HCT116 (cell line): ENCODE measurements around the gene PRSS27. TPM values are rescaled to one million over a fixed set of nuclear protein-coding genes. Genes with fewer than 3 reads are reported as not detected.
"Not testable (repeated sequence)": the region's sequence is repeated elsewhere in the genome, so short reads cannot be mapped to it uniquely, and the experiment has no call there.

Experiments used
- ATAC-seq: fragments of 200-7000 bp; cut with Tn5 transposase; 2 replicates; pipeline ENCODE4 v1.9.1; 2020; ENCODE audit warnings: mild to moderate bottlenecking, moderate library complexity
- BruUV-seq: library from RNA; stranded (reverse); fragments of 400-500 nt; replicated peaks from 2 replicates; lab custom pipeline; 2021; lab: Mats Ljungman, UMichigan
- CTCF ChIA-PET: fragments of 300-600 bp; sonication (Branson Sonifier 250); formaldehyde crosslinking; loops from one replicate; lab custom pipeline; 2021; ENCODE audit warnings: antibody characterized with exemption; lab: Charles Lee
- POLR2A ChIA-PET: fragments of 300-600, 350-600 bp; sonication (Branson Sonifier 250); formaldehyde crosslinking; loops from one replicate; lab custom pipeline; 2021; ENCODE audit warnings: antibody characterized with exemption; lab: Charles Lee
- RAD21 ChIA-PET, 2 experiments: fragments of 300-600 bp; sonication (Branson Sonifier 250); formaldehyde crosslinking; loops; one replicate each; lab custom pipeline; 2023; ENCODE audit warnings: low total read pairs in 2 of 2; ENCODE audit not compliant: uncharacterized antibody in 2 of 2, unreplicated experiment in 2 of 2, low non-redundant PET in 1 of 2; lab: Charles Lee
- DNase-seq: peaks from one replicate; pipeline ENCODE4 v3.0.0-alpha.2; 2010; ENCODE audit warnings: low read depth, low spot score
- H2AFZ ChIP-seq: fragments of 200-600 bp; shearing (Covaris generic), sonication (generic); 2 replicates; pipeline ENCODE4 v1.6.1; 2017; ENCODE audit warnings: low read depth, mixed run types, mixed read lengths, antibody characterized with exemption, low read length; ENCODE audit not compliant: poor library complexity, severe bottlenecking
- H3K27ac ChIP-seq: 2 replicates; pipeline ENCODE4 v1.5.1; 2012; ENCODE audit warnings: low read depth, low read length
- H3K27me3 ChIP-seq: fragments of 200-600 bp; sonication (generic); 2 replicates; pipeline ENCODE4 v1.6.1; 2016; ENCODE audit warnings: mixed run types, low read length, mixed read lengths; ENCODE audit not compliant: insufficient read depth
- H3K36me3 ChIP-seq, 2 experiments: fragments of 200-500 bp in 1 of 2; fragments of 200-600 bp in 1 of 2; sonication (Bioruptor generic) in 1 of 2; sonication (generic) in 1 of 2; 2 replicates each; pipeline versions ENCODE4 v1.5.1 to v1.6.1; 2014 to 2016; ENCODE audit warnings: low read length in 2 of 2, inconsistent platforms in 1 of 2, mixed read lengths in 1 of 2, mixed run types in 1 of 2; ENCODE audit not compliant: insufficient read depth in 2 of 2, control insufficient read depth in 1 of 2
- H3K4me1 ChIP-seq, 2 experiments: fragments of 200-600 bp in 1 of 2; sonication (generic) in 1 of 2; 2 replicates each; pipeline versions ENCODE4 v1.5.1 to v1.6.1; 2012 to 2017; ENCODE audit warnings: low read length in 2 of 2, inconsistent platforms in 1 of 2, mild to moderate bottlenecking in 1 of 2, mixed read lengths in 1 of 2, mixed run types in 1 of 2, moderate library complexity in 1 of 2; ENCODE audit not compliant: insufficient read depth in 2 of 2, control insufficient read depth in 1 of 2
- H3K4me2 ChIP-seq: fragments of 200-600 bp; sonication (generic); 2 replicates; pipeline ENCODE4 v1.6.1; 2017; ENCODE audit warnings: mixed run types, low read length, mixed read lengths
- H3K4me3 ChIP-seq, 2 experiments: fragments of 200-600 bp in 1 of 2; sonication (generic) in 1 of 2; replicated peaks in 1 of 2; 2 replicates each; pipeline ENCODE4 v1.5.1; 2011 to 2016; ENCODE audit warnings: low read length in 2 of 2, control low read depth in 1 of 2, low read depth in 1 of 2, mild to moderate bottlenecking in 1 of 2, mixed read lengths in 1 of 2, mixed run types in 1 of 2
- H3K79me2 ChIP-seq: fragments of 200-600 bp; sonication (generic); 2 replicates; pipeline ENCODE4 v1.6.1; 2017; ENCODE audit warnings: mild to moderate bottlenecking, mixed run types, low read length, moderate library complexity, mixed read lengths; ENCODE audit not compliant: insufficient read depth
- H3K9ac ChIP-seq: fragments of 200-600 bp; sonication (generic); 2 replicates; pipeline ENCODE4 v1.6.1; 2016; ENCODE audit warnings: low read length, mixed read lengths
- H3K9me2 ChIP-seq: fragments of 200-600 bp; sonication (generic), shearing (Covaris generic); 2 replicates; pipeline ENCODE4 v1.6.1; 2017; ENCODE audit warnings: mixed run types, mild to moderate bottlenecking, moderate library complexity; ENCODE audit not compliant: insufficient read depth
- H3K9me3 ChIP-seq, 2 experiments: fragments of 200-500 bp in 1 of 2; fragments of 200-600 bp in 1 of 2; sonication (Bioruptor generic) in 1 of 2; sonication (generic) in 1 of 2; 2 replicates each; pipeline ENCODE4 v1.6.1; 2014 to 2017; ENCODE audit warnings: low read length in 2 of 2, mixed read lengths in 2 of 2, inconsistent platforms in 1 of 2, low read depth in 1 of 2, mild to moderate bottlenecking in 1 of 2, mixed run types in 1 of 2, moderate library complexity in 1 of 2; ENCODE audit not compliant: control insufficient read depth in 1 of 2, insufficient read depth in 1 of 2
- H4K20me1 ChIP-seq: fragments of 200-600 bp; sonication (generic), shearing (Covaris generic); 2 replicates; pipeline ENCODE4 v1.6.1; 2017; ENCODE audit warnings: mixed run types, mild to moderate bottlenecking, moderate library complexity; ENCODE audit not compliant: insufficient read depth
- CBX3 ChIP-seq: IDR thresholded peaks from 2 replicates; pipeline ENCODE4 v1.6.1; 2012; ENCODE audit warnings: low read depth
- CTCF ChIP-seq, 3 experiments: fragments of 200-600 bp in 1 of 3; sonication (generic) in 1 of 3; IDR thresholded peaks in 2 of 3; conservative IDR thresholded peaks in 1 of 3; 2 replicates each; pipeline ENCODE4 v1.5.1; 2012 to 2017; ENCODE audit warnings: low read depth in 2 of 3, low read length in 2 of 3, antibody characterized with exemption in 1 of 3, borderline replicate concordance in 1 of 3, control low read depth in 1 of 3, mild to moderate bottlenecking in 1 of 3, mixed read lengths in 1 of 3, mixed run types in 1 of 3, moderate library complexity in 1 of 3; ENCODE audit not compliant: insufficient read depth in 1 of 3
- EGR1 ChIP-seq: IDR thresholded peaks from 2 replicates; pipeline ENCODE4 v1.6.1; 2012; ENCODE audit warnings: low read depth
- ELF1 ChIP-seq: IDR thresholded peaks from 2 replicates; pipeline ENCODE4 v1.6.1; 2012; ENCODE audit warnings: low read depth, borderline replicate concordance
- FOSL1 ChIP-seq: IDR thresholded peaks from 2 replicates; pipeline ENCODE4 v1.6.1; 2012; ENCODE audit warnings: low read depth
- JUND ChIP-seq: IDR thresholded peaks from 2 replicates; pipeline ENCODE4 v1.6.1; 2012
- MAX ChIP-seq: IDR thresholded peaks from 2 replicates; pipeline ENCODE4 v1.6.1; 2012
- POLR2A ChIP-seq: IDR thresholded peaks from 2 replicates; pipeline ENCODE4 v1.7.0; 2011; ENCODE audit warnings: borderline replicate concordance; ENCODE audit not compliant: insufficient read depth, insufficient read length; ENCODE audit errors: extremely low read depth
- POLR2AphosphoS5 ChIP-seq: IDR thresholded peaks from 2 replicates; pipeline ENCODE4 v1.6.1; 2011; ENCODE audit warnings: mild to moderate bottlenecking, low read depth, low read length, moderate library complexity
- YY1 ChIP-seq: IDR thresholded peaks from 2 replicates; pipeline ENCODE4 v1.6.1; 2011; ENCODE audit warnings: low read length, low read depth, moderate library complexity, mild to moderate bottlenecking; ENCODE audit not compliant: insufficient replicate concordance; ENCODE audit errors: extremely low read depth
- ZFX ChIP-seq: fragments of 450-650 bp; IDR thresholded peaks from 2 replicates; pipeline ENCODE4 v1.6.1; 2017
- intact Hi-C: fragments of 100-400 bp; cut with micrococcal nuclease; formaldehyde crosslinking; loops from 2 replicates; pipeline ENCODE4 v1.10.0; 2022
- total RNA-seq: library from RNA; stranded (reverse); gene quantifications from one replicate; pipeline ENCODE4 v1.2.1, GENCODE V29; 2021; ENCODE audit not compliant: unreplicated experiment

Gene PRSS27
- total RNA-seq, 1 experiment from 2014 or later = 3.3 TPM

GRCh38 chr16:2721634-2722173 is 1.7 kb upstream of the PRSS27 start:
- CTCF ChIA-PET = interaction anchor here (0.7 kb wide), 1 partner anchor 16 kb away, joined by 3 read pairs; no protein-coding TSS in a partner anchor
- Histone ChIP-seq H3K4me1 (peaks cover 28 to 43% of the 10 kb centered on the region in 2 experiments), H3K9ac (peak overlapping the region; percentile 73), H3K27ac (peak overlapping the region; percentile 52), H3K4me3 (peak overlapping the region; percentile 37 to 61), H3K4me2 (peak overlapping the region; percentile 81)
- H3K9me2 ChIP-seq, H3K9me3 ChIP-seq, H3K36me3 ChIP-seq, DNase-seq, H4K20me1 ChIP-seq, RAD21 ChIA-PET, H3K79me2 ChIP-seq, H2AFZ ChIP-seq, H3K27me3 ChIP-seq: not testable (repeated sequence)
- POLR2A ChIA-PET = interaction anchor here (0.6 to 0.7 kb wide), 2 partner anchors 13 to 18 kb away, joined by 3 to 4 read pairs; no protein-coding TSS in a partner anchor
- ATAC-seq = peak; percentile 1; the same call in 1 of the 2 replicates
- intact Hi-C loops = loop anchor here (2.0 kb wide), 1 partner anchor 39 kb away; the partner anchor contains the start of gene KCTD5
- BruUV-seq = TSS peak; percentile 70

GRCh38 chr16:2720719-2721633 is 952 bp upstream of the PRSS27 start:
- ChIA-PET CTCF (no interaction called here), POLR2A (interaction anchor here (1.2 kb wide), 1 partner anchor 39 kb away, joined by 3 read pairs; the partner anchor contains the start of gene KCTD5), RAD21 (no interaction called here)
- H3K79me2 ChIP-seq = no peaks in the 10 kb centered on the region
- no peaks in the 10 kb centered on the region for H3K9me3 ChIP-seq
- H3K4me2 ChIP-seq = peak overlapping the region; percentile 81
- H3K36me3 ChIP-seq = no peaks in the 10 kb centered on the region
- no TSS peak for BruUV-seq
- intact Hi-C loops = loop anchor here (2.0 kb wide), 1 partner anchor 38 kb away; the partner anchor contains the start of gene KCTD5
- H3K9me2 ChIP-seq = no peaks in the 10 kb centered on the region
- DNase-seq (peak; percentile 62), ATAC-seq (peak; percentile 85)
- H3K9ac ChIP-seq = peak overlapping the region; percentile 73
- peaks cover 28 to 43% of the 10 kb centered on the region in 2 experiments for H3K4me1 ChIP-seq
- no peaks in the 10 kb centered on the region for H3K27me3 ChIP-seq
- peak overlapping the region; percentile 55 to 61 for H3K4me3 ChIP-seq
- H3K27ac ChIP-seq = peak overlapping the region; percentile 89
- H4K20me1 ChIP-seq = no peaks in the 10 kb centered on the region
- no peak overlapping the region for H2AFZ ChIP-seq
- TF ChIP-seq ELF1 = no peak
- TF ChIP-seq CBX3 = no peak
- no peak for TF ChIP-seq FOSL1
- TF ChIP-seq YY1 = peak; percentile 57
- TF ChIP-seq EGR1 = 0 out of 2 replicates have a peak, but pooled peaks have one; percentile 65
- TF ChIP-seq ZFX = peak; percentile 78; the same call in 1 of the 2 replicates
- TF ChIP-seq CTCF (IDR thresholded peaks at IDR 0.05 in 2 of 3, conservative IDR thresholded peaks at IDR 0.05 in 1 of 3; ENCODE audit: borderline replicate concordance in 1 of 3, insufficient read depth in 1 of 3, low read depth in 2 of 3, low read length in 2 of 3) = peak; percentile 28 to 57 (median 29); a peak in 3 of 6 replicates
- TF ChIP-seq POLR2A = no peak
- TF ChIP-seq MAX = peak; percentile 83
- TF ChIP-seq JUND = no peak
- TF ChIP-seq POLR2AphosphoS5 = peak; percentile 77
